Neural crest cell (in vitro differentiated cells): ENCODE data around the gene DLG1. TPM values are rescaled to one million over a fixed set of nuclear protein-coding genes. Genes with fewer than 3 reads are reported as not detected.
A peak's percentile ranks its signal among the peaks of the same experiment; 100 is the strongest.

Experiments used
- DNase-seq: peaks from one replicate; pipeline ENCODE4 v3.0.0; 2021; ENCODE audit warnings: low read depth, mixed read lengths, low spot score
- H3K27ac Mint-ChIP-seq: one replicate; pipeline ENCODE4 v1.8.0; 2021; ENCODE audit warnings: mild to moderate bottlenecking, mixed read lengths; ENCODE audit not compliant: unreplicated experiment
- H3K27me3 Mint-ChIP-seq: 2 replicates; pipeline ENCODE4 v1.8.0; 2021; ENCODE audit warnings: low read depth, mild to moderate bottlenecking, mixed read lengths
- H3K36me3 Mint-ChIP-seq: 2 replicates; pipeline ENCODE4 v1.8.0; 2021; ENCODE audit warnings: low read depth, mild to moderate bottlenecking, mixed read lengths
- H3K4me1 Mint-ChIP-seq: 2 replicates; pipeline ENCODE4 v1.8.0; 2021; ENCODE audit warnings: mixed read lengths
- H3K4me3 Mint-ChIP-seq: one replicate; pipeline ENCODE4 v1.8.0; 2021; ENCODE audit warnings: mild to moderate bottlenecking, mixed read lengths
- H3K9me3 Mint-ChIP-seq: 2 replicates; pipeline ENCODE4 v1.8.0; 2021; ENCODE audit warnings: mixed read lengths
- CTCF ChIP-seq: fragments of 200-600 bp; sonication (generic); conservative IDR thresholded peaks from 2 replicates; pipeline ENCODE4 v1.5.0; 2021; ENCODE audit warnings: antibody characterized with exemption, mild to moderate bottlenecking
- total RNA-seq: library from RNA; stranded (reverse); gene quantifications from 2 replicates; pipeline ENCODE4 v1.2.1, GENCODE V29; 2021

Gene DLG1
- total RNA-seq, 1 donor from 2014 or later, result 95.5 TPM

- H3K9me3 Mint-ChIP-seq, result no peaks in the 10 kb centered on the region
- H3K27me3 Mint-ChIP-seq, result no peaks in the 10 kb centered on the region
- peaks cover 9% of the 10 kb centered on the region for H3K4me1 Mint-ChIP-seq
- no peak for DNase-seq
- no peak overlapping the region for H3K4me3 Mint-ChIP-seq
- H3K27ac Mint-ChIP-seq, result no peak overlapping the region
- TF ChIP-seq CTCF, result no peak
- no peaks in the 10 kb centered on the region for H3K36me3 Mint-ChIP-seq
Measured at GRCh38 chr3:197006860-197007259, 291.6 kb downstream of the DLG1 start.

- Mint-ChIP-seq H3K4me3 (no peak overlapping the region), H3K27ac (no peak overlapping the region), H3K4me1 (peaks cover 13% of the 10 kb centered on the region), H3K27me3 (no peaks in the 10 kb centered on the region), H3K9me3 (no peaks in the 10 kb centered on the region), H3K36me3 (no peaks in the 10 kb centered on the region)
- no peak for DNase-seq
- no peak for TF ChIP-seq CTCF
Measured at GRCh38 chr3:197006446-197006845, 292.0 kb downstream of the DLG1 start.

- Mint-ChIP-seq H3K27me3 (no peaks in the 10 kb centered on the region), H3K36me3 (no peaks in the 10 kb centered on the region), H3K27ac (peak overlapping the region; percentile 93), H3K4me1 (peaks cover 13% of the 10 kb centered on the region), H3K9me3 (no peaks in the 10 kb centered on the region), H3K4me3 (peak overlapping the region; percentile 82)
- no peak for TF ChIP-seq CTCF
- no peak for DNase-seq
Measured at GRCh38 chr3:197003461-197004385, 294.7 kb downstream of the DLG1 start.

- peak; percentile 68 for DNase-seq
- no peaks in the 10 kb centered on the region for H3K9me3 Mint-ChIP-seq
- no peaks in the 10 kb centered on the region for H3K27me3 Mint-ChIP-seq
- H3K4me1 Mint-ChIP-seq, result peaks cover 13% of the 10 kb centered on the region
- no peak overlapping the region for H3K27ac Mint-ChIP-seq
- peak; percentile 78 for TF ChIP-seq CTCF
- no peak overlapping the region for H3K4me3 Mint-ChIP-seq
- H3K36me3 Mint-ChIP-seq, result no peaks in the 10 kb centered on the region
Measured at GRCh38 chr3:197002701-197003454, 295.5 kb downstream of the DLG1 start.

GRCh38 chr3:197001972-197002700 is 296.3 kb downstream of the DLG1 start:
- H3K4me1 Mint-ChIP-seq, result peaks cover 13% of the 10 kb centered on the region
- H3K27ac Mint-ChIP-seq, result no peak overlapping the region
- no peaks in the 10 kb centered on the region for H3K9me3 Mint-ChIP-seq

More at GRCh38 chr3:197001972-197002700, 296.3 kb downstream of the DLG1 start:
- Mint-ChIP-seq H3K36me3 (no peaks in the 10 kb centered on the region), H3K4me3 (peak overlapping the region; percentile 91), H3K27me3 (no peaks in the 10 kb centered on the region)
- TF ChIP-seq CTCF, result no peak
- DNase-seq, result no peak
